Keratinocyte (primary cell): Measurements from ENCODE around the gene SLC38A3.

Experiments used
- EZH2 ChIP-seq: IDR thresholded peaks from one replicate; pipeline ENCODE4 v1.6.1; 2012; ENCODE audit warnings: inconsistent platforms, mild to moderate bottlenecking, low read length, moderate library complexity
- TF ChIP-seq, protein P1 (sequence below), 3 experiments: IDR thresholded peaks in 1 of 3; conservative IDR thresholded peaks in 1 of 3; optimal IDR thresholded peaks in 1 of 3; 2 replicates in 2 of 3; 3 replicates in 1 of 3; pipeline versions ENCODE3 to v1.5.1; 2011; ENCODE audit warnings: low read length in 3 of 3, mild to moderate bottlenecking in 3 of 3, moderate library complexity in 2 of 3, control low read depth in 1 of 3, inconsistent platforms in 1 of 3; ENCODE audit not compliant: insufficient read depth in 2 of 3; ENCODE audit errors: extremely low read depth in 1 of 3

DNA sequence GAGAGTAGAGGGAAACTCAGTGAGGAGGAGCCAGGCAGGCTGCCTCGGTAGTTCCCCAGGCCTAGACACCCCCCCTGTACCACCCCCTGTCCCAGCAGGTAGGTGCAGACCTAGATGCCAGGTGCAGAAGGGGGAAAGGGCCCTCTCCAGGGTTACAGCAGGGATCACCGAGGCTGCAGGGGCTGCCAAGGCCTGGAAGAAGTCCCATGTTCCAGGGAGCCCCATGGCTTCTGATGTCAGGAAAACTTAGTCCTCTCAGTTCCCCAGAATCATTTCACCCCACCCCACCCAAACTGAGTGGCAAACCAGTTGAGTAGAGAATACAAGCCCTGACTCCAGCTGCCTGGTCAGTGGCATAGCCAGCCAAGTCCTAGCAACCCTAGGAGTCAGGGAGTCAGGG lies 56.4 kb downstream of the SLC38A3 start:
- TF ChIP-seq, protein P1, sequence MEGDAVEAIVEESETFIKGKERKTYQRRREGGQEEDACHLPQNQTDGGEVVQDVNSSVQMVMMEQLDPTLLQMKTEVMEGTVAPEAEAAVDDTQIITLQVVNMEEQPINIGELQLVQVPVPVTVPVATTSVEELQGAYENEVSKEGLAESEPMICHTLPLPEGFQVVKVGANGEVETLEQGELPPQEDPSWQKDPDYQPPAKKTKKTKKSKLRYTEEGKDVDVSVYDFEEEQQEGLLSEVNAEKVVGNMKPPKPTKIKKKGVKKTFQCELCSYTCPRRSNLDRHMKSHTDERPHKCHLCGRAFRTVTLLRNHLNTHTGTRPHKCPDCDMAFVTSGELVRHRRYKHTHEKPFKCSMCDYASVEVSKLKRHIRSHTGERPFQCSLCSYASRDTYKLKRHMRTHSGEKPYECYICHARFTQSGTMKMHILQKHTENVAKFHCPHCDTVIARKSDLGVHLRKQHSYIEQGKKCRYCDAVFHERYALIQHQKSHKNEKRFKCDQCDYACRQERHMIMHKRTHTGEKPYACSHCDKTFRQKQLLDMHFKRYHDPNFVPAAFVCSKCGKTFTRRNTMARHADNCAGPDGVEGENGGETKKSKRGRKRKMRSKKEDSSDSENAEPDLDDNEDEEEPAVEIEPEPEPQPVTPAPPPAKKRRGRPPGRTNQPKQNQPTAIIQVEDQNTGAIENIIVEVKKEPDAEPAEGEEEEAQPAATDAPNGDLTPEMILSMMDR (optimal IDR thresholded peaks at IDR 0.05 in 1 of 3, IDR thresholded peaks at IDR 0.05 in 1 of 3, conservative IDR thresholded peaks at IDR 0.05 in 1 of 3; ENCODE audit: extremely low read depth in 1 of 3, insufficient read depth in 2 of 3, low read length in 3 of 3), result no peak
- no peak for TF ChIP-seq EZH2
